Heart right ventricle (tissue), 16 donors: ENCODE measurements around the gene SNAP47. TPM values are rescaled to one million over a fixed set of nuclear protein-coding genes. Genes with fewer than 3 reads are reported as not detected.

ENCODE experiments used
- ATAC-seq, 8 donors: fragments of 200-7000 bp; cut with Tn5 transposase; one replicate each; pipeline ENCODE4 v1.9.1; 2020; ENCODE audit warnings: mild to moderate bottlenecking in 8 of 8, moderate library complexity in 8 of 8, moderate number of reproducible peaks in 1 of 8
- DNase-seq, 2 donors: peaks; one replicate each; pipeline ENCODE4 v3.0.0-alpha.2; 2020
- H3K27ac ChIP-seq, 10 donors: fragments of 200-600 bp; sonication (generic) in 2 of 10; one replicate each; pipeline versions ENCODE4 v1.5.0 to v1.8.0; 2020 to 2022; ENCODE audit warnings: mild to moderate bottlenecking in 3 of 10
- H3K27me3 ChIP-seq, 7 donors: fragments of 200-600 bp; one replicate each; pipeline ENCODE4 v1.8.0; 2021 to 2022; ENCODE audit warnings: mild to moderate bottlenecking in 2 of 7
- H3K36me3 ChIP-seq, 9 donors: fragments of 200-600 bp; sonication (generic) in 1 of 9; one replicate each; pipeline versions ENCODE4 v1.5.0 to v1.8.0; 2020 to 2022; ENCODE audit warnings: mild to moderate bottlenecking in 2 of 9
- H3K4me1 ChIP-seq, 9 donors: fragments of 200-600 bp; sonication (generic) in 1 of 9; one replicate each; pipeline versions ENCODE4 v1.5.0 to v1.8.0; 2020 to 2022; ENCODE audit warnings: mild to moderate bottlenecking in 4 of 9
- H3K4me3 ChIP-seq, 10 donors: fragments of 200-600 bp; sonication (generic) in 2 of 10; one replicate each; pipeline versions ENCODE4 v1.5.0 to v1.8.0; 2020 to 2022; ENCODE audit warnings: mild to moderate bottlenecking in 7 of 10, moderate library complexity in 2 of 10
- H3K9me3 ChIP-seq, 11 donors: fragments of 200-600 bp in 10 of 11; sonication (generic) in 2 of 11; one replicate each; pipeline versions ENCODE4 v1.5.0 to v1.8.0; 2013 to 2022; ENCODE audit warnings: mild to moderate bottlenecking in 2 of 11, control low read depth in 1 of 11, moderate library complexity in 1 of 11
- CTCF ChIP-seq, 9 donors: fragments of 200-600 bp; sonication (generic) in 2 of 9; IDR thresholded peaks; one replicate each; pipeline versions ENCODE4 v1.5.0 to v1.8.0; 2021 to 2022; ENCODE audit warnings: antibody characterized with exemption in 9 of 9, mild to moderate bottlenecking in 5 of 9, moderate library complexity in 1 of 9
- WGBS, 2 donors: extraction: QIAGEN DNeasy Blood & Tissue Kit; methylation state at CpG; one replicate each; pipeline ENCODE4 v1.1.7; 2013; ENCODE audit warnings: inconsistent platforms in 1 of 2; 5-methylcytosine and 5-hydroxymethylcytosine counted together
- intact Hi-C, 10 donors: fragments of 100-400 bp; cut with DNase I; formaldehyde crosslinking; loops; one replicate each; pipeline versions ENCODE4 v1.11.1 to v1.14.2; 2022
- polyA plus RNA-seq, 2 donors: library from polyadenylated mRNA; stranded (reverse); fragments of 200-250 nt; gene quantifications; one replicate each; pipeline ENCODE4 v1.2.3, GENCODE V29; 2013
- total RNA-seq, 10 donors: library from RNA; stranded (reverse); fragmentation: NEBNext Ultra II Directional in 3 of 10; extraction: Animal tissue kit (Norgen Biotek cat#: 25700) in 3 of 10; gene quantifications; one replicate each; pipeline versions ENCODE4 v1.2.1 to v1.2.4, GENCODE V29; 2021 to 2023
- donor health status: Arrhythmogenic right ventricular cardiomyopathy.
- donor health status: ischemic (EF 13 %, LVEDD 7.1; RV severe dilation, severe dysfunction).
- donor health status: healthy with polysubstance abuse.
- donor health status: DM: no; HTN: yes; CAD: no.
- donor health status: DM: no; HTN: no; CAD: no.
- donor health status: ischemic (EF 25% LVEDD 6.9; RV normal size, moderate dysfunction).
- donor health status: ischemic (EF 25% LVEDD 5.7; RV mildly dilated, moderate dysfunction).
- donor health status: healthy.
- donor health status: DM: yes; HTN: yes; CAD: no.
- donor health status: Ischemic cardiomyopathy.
- donor health status: ischemic (EF 35%, LVEDD 5.7; RV mildly dilated, moderate dysfunction).
- donor health status: nonischemic (EF 11% LVEDD 7.7; RV severe dilation, severe dysfunction).
- donor health status: DM: yes; HTN: yes; CAD: no.
- donor health status: PGD.
- donor health status: ischemic (EF 29% LVEDD 5.4; RV normal size, mild dysfunction).
- donor health status: nonischemic (EF 23%, LVEDD 6.1; RV moderate dilation, normal function).

The SNAP47 gene
- total and polyA plus RNA-seq, 12 donors: 18.4 to 102 (median 49.7) TPM

GRCh38 chr1:227813962-227814361 is 78.7 kb downstream of the SNAP47 start:
- ATAC-seq (no peak), DNase-seq (no peak)
- Histone ChIP-seq H3K36me3 (no peaks in the 10 kb centered on the region), H3K4me1 (no peaks in the 10 kb centered on the region), H3K9me3 (peaks cover 0 to 35% (median 18%) of the 10 kb centered on the region in 11 donors), H3K4me3 (no peak overlapping the region), H3K27me3 (no peaks in the 10 kb centered on the region), H3K27ac (no peak overlapping the region)
- no peak for TF ChIP-seq CTCF (IDR thresholded peaks at IDR 0.05)
- 93 to 100% methylated on average over 2 of the region's 2 CpGs for WGBS, 2 donors
- intact Hi-C loops: no loop called here

DNA sequence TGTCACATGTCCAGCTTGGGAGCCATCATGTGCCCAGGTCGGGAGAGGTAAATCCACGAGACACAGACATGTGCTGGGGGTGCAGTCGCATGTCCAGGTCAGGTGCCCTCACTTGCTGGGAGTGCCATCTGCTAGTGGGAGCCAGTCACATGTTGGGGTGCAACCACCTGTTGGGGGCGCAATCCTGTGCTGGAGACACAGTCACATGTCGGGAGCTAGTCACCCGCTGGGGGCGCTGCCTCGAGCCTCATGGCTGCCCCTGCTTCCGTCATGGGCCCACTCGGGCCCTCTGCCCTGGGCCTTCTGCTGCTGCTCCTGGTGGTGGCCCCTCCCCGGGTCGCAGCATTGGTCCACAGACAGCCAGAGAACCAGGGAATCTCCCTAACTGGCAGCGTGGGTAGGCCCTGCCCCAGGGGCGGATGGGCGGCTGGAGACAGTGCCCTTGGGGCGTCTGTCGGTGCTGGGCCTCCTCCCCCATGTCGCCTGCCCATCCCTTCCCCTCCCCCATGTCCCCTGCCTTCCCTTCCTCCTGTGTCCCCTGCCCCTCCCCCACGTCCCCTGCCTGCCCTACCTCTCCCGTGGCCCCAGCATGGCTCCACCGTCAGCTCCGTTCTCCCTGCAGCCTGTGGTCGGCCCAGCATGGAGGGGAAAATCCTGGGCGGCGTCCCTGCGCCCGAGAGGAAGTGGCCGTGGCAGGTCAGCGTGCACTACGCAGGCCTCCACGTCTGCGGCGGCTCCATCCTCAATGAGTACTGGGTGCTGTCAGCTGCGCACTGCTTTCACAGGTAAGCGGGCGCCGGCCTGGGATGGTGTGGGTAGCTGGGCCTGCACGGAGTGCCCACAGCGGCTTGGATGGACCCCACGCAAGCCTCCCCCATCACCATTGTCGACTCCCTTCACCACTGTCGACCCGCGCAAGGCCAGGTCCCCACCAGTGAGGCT is 80.5 kb downstream of the SNAP47 start, which contains the start of gene PRSS38:
Gene PRSS38, plus strand, starts transcription at position 208 of the 942 bp plus-strand sequence. Its CDS starts 42 bp downstream, at position 250.
- H3K27me3 ChIP-seq: no peaks in the 10 kb centered on the region
- DNase-seq (no peak), ATAC-seq (no peak)
- H3K4me1 ChIP-seq: no peaks in the 10 kb centered on the region
- intact Hi-C loops: no loop called here
- TF ChIP-seq CTCF (IDR thresholded peaks at IDR 0.05): no peak
- H3K27ac ChIP-seq: no peak within 1 kb of the TSS
- H3K36me3 ChIP-seq: no peaks in the 10 kb centered on the region
- no peak within 1 kb of the TSS for H3K4me3 ChIP-seq
- H3K9me3 ChIP-seq: peaks cover 0 to 35% (median 18%) of the 10 kb centered on the region in 11 donors
- 91 to 93% methylated on average over 42 to 44 of the region's 44 CpGs for WGBS, 2 donors

DNA sequence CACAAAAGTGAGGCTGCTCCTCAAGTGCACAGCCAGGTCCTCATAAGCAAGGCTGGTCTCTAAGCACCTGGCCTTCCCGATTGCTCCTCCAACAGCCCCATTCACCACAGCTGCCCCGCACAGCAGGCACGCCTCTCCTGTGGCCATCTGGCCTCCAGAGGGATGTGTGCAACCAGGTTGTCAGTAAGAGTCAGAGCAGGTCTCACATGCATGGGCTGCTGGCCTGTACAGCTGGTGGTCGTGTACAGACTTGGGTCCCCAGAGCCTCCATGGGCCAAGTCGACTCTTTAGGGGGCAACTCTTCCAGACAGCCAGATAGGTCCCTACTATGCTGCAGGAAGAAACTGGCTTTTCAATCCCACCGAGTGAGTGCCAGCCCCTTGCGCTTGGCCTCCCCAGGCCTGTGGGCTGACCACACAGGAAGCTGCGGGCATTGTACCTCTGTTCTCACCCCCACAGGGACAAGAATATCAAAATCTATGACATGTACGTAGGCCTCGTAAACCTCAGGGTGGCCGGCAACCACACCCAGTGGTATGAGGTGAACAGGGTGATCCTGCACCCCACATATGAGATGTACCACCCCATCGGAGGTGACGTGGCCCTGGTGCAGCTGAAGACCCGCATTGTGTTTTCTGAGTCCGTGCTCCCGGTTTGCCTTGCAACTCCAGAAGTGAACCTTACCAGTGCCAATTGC is 81.7 kb downstream of the SNAP47 start:
- Histone ChIP-seq H3K27ac (no peak overlapping the region), H3K4me1 (no peaks in the 10 kb centered on the region), H3K4me3 (no peak overlapping the region), H3K27me3 (no peaks in the 10 kb centered on the region), H3K36me3 (no peaks in the 10 kb centered on the region), H3K9me3 (peaks cover 0 to 46% (median 18%) of the 10 kb centered on the region in 11 donors)
- intact Hi-C loops: no loop called here
- ATAC-seq (peak in 1 of 8 donors; percentile 7), DNase-seq (no peak)
- 92 to 93% methylated on average over 16 of the region's 16 CpGs for WGBS, 2 donors
- no peak for TF ChIP-seq CTCF (IDR thresholded peaks at IDR 0.05)

DNA sequence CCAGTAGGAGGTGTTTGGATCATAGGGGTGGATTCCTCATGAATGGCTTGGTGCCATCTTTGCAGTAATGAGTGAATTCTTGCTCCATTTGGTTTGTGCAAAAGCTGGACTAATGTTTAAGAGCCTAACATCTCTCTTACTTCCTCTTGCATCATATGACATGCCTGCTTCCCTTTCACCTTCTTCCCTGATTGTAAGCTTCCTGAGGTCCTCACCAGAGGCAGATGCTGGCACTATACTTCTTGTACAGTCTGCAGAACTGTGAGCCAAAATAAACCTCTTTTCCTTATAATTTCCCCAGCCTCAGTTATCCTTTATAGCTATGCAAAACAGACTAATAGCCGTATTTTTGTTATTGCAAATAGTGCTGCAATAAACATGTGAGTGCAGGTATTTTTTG is 88.3 kb downstream of the SNAP47 start:
- intact Hi-C loops: no loop called here
- H3K27me3 ChIP-seq: peaks cover 0 to 7% (median 0%) of the 10 kb centered on the region in 7 donors
- TF ChIP-seq CTCF (IDR thresholded peaks at IDR 0.05): no peak
- no peaks in the 10 kb centered on the region for H3K4me1 ChIP-seq
- H3K36me3 ChIP-seq: no peaks in the 10 kb centered on the region
- 86 to 94% methylated on average over 1 of the region's 1 CpG for WGBS, 2 donors
- H3K9me3 ChIP-seq: peaks cover 0 to 32% (median 2%) of the 10 kb centered on the region in 11 donors
- no peak for ATAC-seq
- H3K27ac ChIP-seq: no peak overlapping the region
- H3K4me3 ChIP-seq: no peak overlapping the region
- no peak for DNase-seq
